ENCODE data around the gene SHH. TPM values are rescaled to one million over a fixed set of nuclear protein-coding genes. Genes with fewer than 3 reads are reported as not detected.

The SHH gene
- total RNA-seq, 4 donors from 2014 or later = 0.21 to 0.68 TPM; not detected in 2

GRCh38 chr7:155816192-155816508 is 3.9 kb upstream of the SHH start:
- DNase-seq (ENCODE audit: low spot score in 2 of 2) = no peak
- H3K9me3 ChIP-seq = no peaks in the 10 kb centered on the region
- no peak overlapping the region for H3K27ac ChIP-seq
- H3K36me3 ChIP-seq = no peaks in the 10 kb centered on the region
- no peak overlapping the region for H3K4me3 ChIP-seq
- no peak for TF ChIP-seq POLR2A (IDR thresholded peaks at IDR 0.05)
- peaks cover 97% of the 10 kb centered on the region for H3K27me3 ChIP-seq
- peaks cover 5% of the 10 kb centered on the region for H3K4me1 ChIP-seq
- WGBS = 86% methylated on average over 2 of the region's 12 CpGs

- 18% methylated on average over 16 of the region's 20 CpGs for WGBS
- Histone ChIP-seq H3K4me1 (peaks cover 7% of the 10 kb centered on the region), H3K36me3 (no peaks in the 10 kb centered on the region), H3K4me3 (no peak overlapping the region), H3K27me3 (peaks cover 97% of the 10 kb centered on the region), H3K27ac (no peak overlapping the region), H3K9me3 (no peaks in the 10 kb centered on the region)
- DNase-seq (ENCODE audit: low spot score in 2 of 2) = no peak
- TF ChIP-seq POLR2AphosphoS5 (IDR thresholded peaks at IDR 0.05) (no peak), EP300 (IDR thresholded peaks at IDR 0.05) (no peak)
- TF ChIP-seq, protein P1, sequence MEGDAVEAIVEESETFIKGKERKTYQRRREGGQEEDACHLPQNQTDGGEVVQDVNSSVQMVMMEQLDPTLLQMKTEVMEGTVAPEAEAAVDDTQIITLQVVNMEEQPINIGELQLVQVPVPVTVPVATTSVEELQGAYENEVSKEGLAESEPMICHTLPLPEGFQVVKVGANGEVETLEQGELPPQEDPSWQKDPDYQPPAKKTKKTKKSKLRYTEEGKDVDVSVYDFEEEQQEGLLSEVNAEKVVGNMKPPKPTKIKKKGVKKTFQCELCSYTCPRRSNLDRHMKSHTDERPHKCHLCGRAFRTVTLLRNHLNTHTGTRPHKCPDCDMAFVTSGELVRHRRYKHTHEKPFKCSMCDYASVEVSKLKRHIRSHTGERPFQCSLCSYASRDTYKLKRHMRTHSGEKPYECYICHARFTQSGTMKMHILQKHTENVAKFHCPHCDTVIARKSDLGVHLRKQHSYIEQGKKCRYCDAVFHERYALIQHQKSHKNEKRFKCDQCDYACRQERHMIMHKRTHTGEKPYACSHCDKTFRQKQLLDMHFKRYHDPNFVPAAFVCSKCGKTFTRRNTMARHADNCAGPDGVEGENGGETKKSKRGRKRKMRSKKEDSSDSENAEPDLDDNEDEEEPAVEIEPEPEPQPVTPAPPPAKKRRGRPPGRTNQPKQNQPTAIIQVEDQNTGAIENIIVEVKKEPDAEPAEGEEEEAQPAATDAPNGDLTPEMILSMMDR (IDR thresholded peaks at IDR 0.05) = peak in 1 of 2 donors; percentile 42
Measured at GRCh38 chr7:155815332-155816191, 3.3 kb upstream of the SHH start.

GRCh38 chr7:155814316-155815276 is 2.3 kb upstream of the SHH start:
- H3K4me3 ChIP-seq = no peak overlapping the region
- no peaks in the 10 kb centered on the region for H3K9me3 ChIP-seq
- peaks cover 15% of the 10 kb centered on the region for H3K4me1 ChIP-seq
- peaks cover 97% of the 10 kb centered on the region for H3K27me3 ChIP-seq
- WGBS = 15% methylated on average over 13 of the region's 22 CpGs
- no peak overlapping the region for H3K27ac ChIP-seq
- TF ChIP-seq POLR2A (IDR thresholded peaks at IDR 0.05) (no peak), POLR2AphosphoS5 (IDR thresholded peaks at IDR 0.05) (no peak), EP300 (IDR thresholded peaks at IDR 0.05) (no peak)
- TF ChIP-seq, protein P1 (IDR thresholded peaks at IDR 0.05) = no peak
- no peak for DNase-seq (ENCODE audit: low spot score in 2 of 2)
- H3K36me3 ChIP-seq = no peaks in the 10 kb centered on the region

GRCh38 chr7:155813546-155814315 is 1.5 kb upstream of the SHH start:
- Histone ChIP-seq H3K27ac (no peak overlapping the region), H3K9me3 (no peaks in the 10 kb centered on the region), H3K27me3 (peaks cover 99% of the 10 kb centered on the region), H3K4me3 (no peak overlapping the region), H3K4me1 (peaks cover 23% of the 10 kb centered on the region), H3K36me3 (no peaks in the 10 kb centered on the region)
- TF ChIP-seq, protein P1 (IDR thresholded peaks at IDR 0.05) = no peak
- no peak for TF ChIP-seq EP300 (IDR thresholded peaks at IDR 0.05)
- no peak for TF ChIP-seq POLR2AphosphoS5 (IDR thresholded peaks at IDR 0.05)
- TF ChIP-seq POLR2A (IDR thresholded peaks at IDR 0.05) = no peak
- no peak for DNase-seq (ENCODE audit: low spot score in 2 of 2)
- WGBS = 15% methylated on average over 17 of the region's 19 CpGs

GRCh38 chr7:155813125-155813524 is 862 bp upstream of the SHH start:
- H3K4me1 ChIP-seq = peaks cover 29% of the 10 kb centered on the region
- H3K9me3 ChIP-seq = no peaks in the 10 kb centered on the region
- H3K36me3 ChIP-seq = no peaks in the 10 kb centered on the region
- H3K27ac ChIP-seq = no peak overlapping the region
- no peak for TF ChIP-seq EP300 (IDR thresholded peaks at IDR 0.05)
- no peak for TF ChIP-seq POLR2A (IDR thresholded peaks at IDR 0.05)
- TF ChIP-seq, protein P1 (IDR thresholded peaks at IDR 0.05) = no peak
- TF ChIP-seq POLR2AphosphoS5 (IDR thresholded peaks at IDR 0.05) = no peak
- peaks cover 99% of the 10 kb centered on the region for H3K27me3 ChIP-seq
- 6% methylated on average over 8 of the region's 8 CpGs for WGBS
- DNase-seq (ENCODE audit: low spot score in 2 of 2) = no peak
- H3K4me3 ChIP-seq = no peak overlapping the region
